Activated naive CD8-positive, alpha-beta T cell (primary cell): Measurements from ENCODE around the gene EGFLAM.

ENCODE experiments used
- H3K27ac Mint-ChIP-seq: one replicate; pipeline ENCODE4 v1.8.0; 2021; ENCODE audit warnings: mixed read lengths
- H3K27me3 Mint-ChIP-seq: one replicate; pipeline ENCODE4 v1.8.0; 2021; ENCODE audit warnings: mixed read lengths
- H3K36me3 Mint-ChIP-seq: one replicate; pipeline ENCODE4 v1.8.0; 2021; ENCODE audit warnings: mixed read lengths
- H3K4me1 Mint-ChIP-seq: one replicate; pipeline ENCODE4 v1.8.0; 2021; ENCODE audit warnings: low read depth, mixed read lengths
- H3K4me3 Mint-ChIP-seq: one replicate; pipeline ENCODE4 v1.8.0; 2021; ENCODE audit warnings: mild to moderate bottlenecking, mixed read lengths
- H3K9me3 Mint-ChIP-seq: one replicate; pipeline ENCODE4 v1.8.0; 2021; ENCODE audit warnings: low read depth, mixed read lengths

EGFLAM gene

DNA sequence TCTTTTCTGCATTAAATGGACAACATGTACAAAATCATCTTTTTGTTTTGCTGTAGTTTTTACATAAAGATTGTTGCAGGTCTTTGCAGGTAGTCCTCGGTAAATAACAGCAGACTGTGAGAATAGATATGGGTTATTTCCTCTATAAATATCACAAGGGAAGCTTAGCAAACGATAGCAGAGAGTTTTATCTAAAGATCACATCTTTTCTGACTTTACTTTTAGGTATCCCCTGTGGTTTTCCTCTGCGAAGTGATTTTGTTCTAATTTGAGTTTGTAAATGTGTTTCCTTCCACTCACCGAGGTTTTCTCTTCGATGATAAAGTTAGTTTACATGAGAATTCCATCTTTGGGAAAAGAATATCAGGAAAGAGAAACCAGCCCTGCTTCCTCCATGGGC is 109.6 kb downstream of the EGFLAM start:
- Mint-ChIP-seq H3K9me3 (no peaks in the 10 kb centered on the region), H3K4me3 (peak overlapping the region; percentile 14), H3K27ac (no peak overlapping the region)

DNA sequence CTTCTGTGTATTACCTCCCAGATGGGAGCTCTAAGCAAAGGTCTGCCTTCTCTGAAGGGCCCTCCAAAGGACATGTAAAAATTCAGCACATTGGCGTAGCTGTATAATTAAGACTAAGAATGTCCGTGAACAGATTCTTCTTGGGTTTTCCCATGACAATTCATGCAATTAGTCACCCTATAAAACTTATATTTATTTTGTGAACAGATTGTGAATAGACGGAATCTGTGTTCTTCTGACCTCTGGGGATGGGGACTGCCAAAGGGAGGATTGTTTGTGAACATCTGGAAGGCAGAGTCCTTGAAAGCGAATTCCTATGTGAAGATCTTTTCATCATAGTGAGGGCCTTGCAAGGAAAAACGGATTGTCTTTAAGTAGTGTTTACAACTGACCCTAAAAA is 111.3 kb downstream of the EGFLAM start:
- no peaks in the 10 kb centered on the region for H3K36me3 Mint-ChIP-seq
- H3K9me3 Mint-ChIP-seq, result no peaks in the 10 kb centered on the region
- peaks cover 14% of the 10 kb centered on the region for H3K4me1 Mint-ChIP-seq
- no peak overlapping the region for H3K4me3 Mint-ChIP-seq
- H3K27ac Mint-ChIP-seq, result no peak overlapping the region
- peaks cover 4% of the 10 kb centered on the region for H3K27me3 Mint-ChIP-seq

More for the DNA sequence above, 109.6 kb downstream of the EGFLAM start:
- H3K27me3 Mint-ChIP-seq, result peaks cover 4% of the 10 kb centered on the region
- H3K4me1 Mint-ChIP-seq, result peaks cover 14% of the 10 kb centered on the region
- no peaks in the 10 kb centered on the region for H3K36me3 Mint-ChIP-seq

DNA sequence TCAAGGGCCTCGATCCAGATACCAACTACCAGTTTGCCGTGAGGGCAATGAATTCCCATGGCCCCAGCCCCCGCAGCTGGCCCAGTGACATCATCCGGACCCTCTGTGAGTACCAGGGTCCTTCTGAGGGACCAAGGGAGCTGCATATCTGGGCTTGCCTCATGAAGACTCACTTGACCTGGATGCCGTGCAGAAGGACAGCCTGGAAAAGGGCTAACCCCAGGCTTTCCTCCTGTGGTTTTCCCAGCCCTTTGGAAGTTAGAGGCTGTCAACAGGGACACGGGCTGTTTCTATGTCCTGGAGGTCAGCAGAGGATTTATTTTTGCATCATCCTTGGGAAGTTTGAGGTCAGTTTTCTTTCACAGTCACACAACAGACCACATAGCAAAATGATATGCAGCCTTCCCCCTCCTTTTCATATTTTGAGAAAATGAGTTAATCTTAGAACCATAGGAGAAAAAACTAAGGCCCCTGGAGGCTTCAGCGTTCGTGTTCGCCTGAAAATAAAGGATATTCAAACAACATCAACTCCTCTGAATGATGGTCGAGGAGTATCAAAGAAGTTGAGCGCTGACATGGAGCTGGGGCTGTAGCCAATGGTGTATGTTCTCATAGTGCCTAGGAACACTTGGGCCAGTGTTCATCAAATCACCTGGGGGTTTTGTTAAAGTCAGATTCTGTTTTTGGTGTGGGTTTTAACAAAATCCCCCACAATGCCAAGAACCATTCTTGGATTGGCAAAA is 112.2 kb downstream of the EGFLAM start:
- no peak overlapping the region for H3K27ac Mint-ChIP-seq
- no peaks in the 10 kb centered on the region for H3K36me3 Mint-ChIP-seq
- no peak overlapping the region for H3K4me3 Mint-ChIP-seq
- H3K27me3 Mint-ChIP-seq, result peaks cover 6% of the 10 kb centered on the region
- H3K9me3 Mint-ChIP-seq, result no peaks in the 10 kb centered on the region
- peaks cover 15% of the 10 kb centered on the region for H3K4me1 Mint-ChIP-seq

DNA sequence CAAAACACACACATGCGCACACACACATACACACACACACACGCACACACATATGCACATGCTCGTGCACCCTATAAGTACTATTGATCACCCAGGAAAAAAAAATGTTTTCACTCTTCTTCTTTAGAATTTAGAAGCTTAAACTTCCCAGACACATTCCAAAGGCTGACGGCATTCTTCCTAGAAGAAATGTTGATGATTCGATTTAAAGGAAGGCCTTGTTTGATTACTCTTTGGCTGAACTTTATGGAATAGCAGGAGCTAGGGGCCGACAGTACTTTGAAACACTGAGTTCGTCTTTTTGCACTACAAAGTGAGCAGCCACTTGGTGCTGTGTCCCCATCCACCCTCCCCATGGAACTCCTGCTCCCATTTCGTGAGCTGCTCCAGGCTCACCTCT is 113.2 kb downstream of the EGFLAM start:
- H3K9me3 Mint-ChIP-seq, result no peaks in the 10 kb centered on the region
- peaks cover 22% of the 10 kb centered on the region for H3K4me1 Mint-ChIP-seq
- no peaks in the 10 kb centered on the region for H3K36me3 Mint-ChIP-seq
- peaks cover 6% of the 10 kb centered on the region for H3K27me3 Mint-ChIP-seq
- H3K4me3 Mint-ChIP-seq, result no peak overlapping the region
- H3K27ac Mint-ChIP-seq, result no peak overlapping the region

DNA sequence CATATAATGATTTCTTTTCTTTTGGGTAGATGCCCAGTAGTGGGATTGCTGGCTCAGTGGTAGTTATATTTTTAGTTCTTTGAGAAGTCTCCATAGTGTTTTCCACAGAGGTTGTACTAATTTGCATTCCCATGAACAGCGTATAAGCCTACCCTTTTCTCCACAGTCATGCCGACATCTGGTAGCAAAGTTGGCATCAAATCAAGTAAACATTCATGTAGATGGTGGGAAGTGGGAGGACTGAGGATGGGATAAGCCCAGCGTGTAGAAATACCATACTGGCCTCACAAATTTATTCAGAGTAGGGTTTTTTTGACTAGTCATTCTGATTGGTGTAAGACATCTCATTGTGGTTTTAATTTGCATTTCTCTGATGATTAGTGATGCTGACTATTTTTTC is 115.4 kb downstream of the EGFLAM start:
- H3K4me3 Mint-ChIP-seq, result no peak overlapping the region
- peaks cover 10% of the 10 kb centered on the region for H3K27me3 Mint-ChIP-seq
- peaks cover 21% of the 10 kb centered on the region for H3K4me1 Mint-ChIP-seq
- H3K36me3 Mint-ChIP-seq, result no peaks in the 10 kb centered on the region
- H3K9me3 Mint-ChIP-seq, result no peaks in the 10 kb centered on the region
- no peak overlapping the region for H3K27ac Mint-ChIP-seq

DNA sequence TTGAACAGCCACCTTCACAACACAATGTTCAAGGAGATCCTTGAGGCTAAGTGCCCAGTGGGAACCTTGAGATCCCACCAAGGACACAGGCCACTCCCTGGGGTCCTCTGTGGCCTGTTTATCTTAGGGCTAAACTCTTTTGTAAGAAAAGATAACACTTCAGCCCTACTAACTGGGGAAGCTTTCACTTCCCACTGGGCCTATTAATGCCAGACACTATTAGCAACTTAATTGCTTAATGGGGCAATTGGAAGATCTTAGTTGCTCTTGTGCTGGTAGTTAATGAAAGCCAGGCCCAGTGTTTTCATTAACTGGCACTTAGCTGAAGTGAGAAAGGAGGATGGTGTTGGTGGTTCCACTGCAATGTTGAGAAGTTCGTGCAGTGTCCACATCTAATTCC is 117.1 kb downstream of the EGFLAM start:
- no peak overlapping the region for H3K4me3 Mint-ChIP-seq
- H3K9me3 Mint-ChIP-seq, result no peaks in the 10 kb centered on the region
- H3K36me3 Mint-ChIP-seq, result no peaks in the 10 kb centered on the region
- peaks cover 30% of the 10 kb centered on the region for H3K4me1 Mint-ChIP-seq
- H3K27me3 Mint-ChIP-seq, result peaks cover 20% of the 10 kb centered on the region
- no peak overlapping the region for H3K27ac Mint-ChIP-seq

DNA sequence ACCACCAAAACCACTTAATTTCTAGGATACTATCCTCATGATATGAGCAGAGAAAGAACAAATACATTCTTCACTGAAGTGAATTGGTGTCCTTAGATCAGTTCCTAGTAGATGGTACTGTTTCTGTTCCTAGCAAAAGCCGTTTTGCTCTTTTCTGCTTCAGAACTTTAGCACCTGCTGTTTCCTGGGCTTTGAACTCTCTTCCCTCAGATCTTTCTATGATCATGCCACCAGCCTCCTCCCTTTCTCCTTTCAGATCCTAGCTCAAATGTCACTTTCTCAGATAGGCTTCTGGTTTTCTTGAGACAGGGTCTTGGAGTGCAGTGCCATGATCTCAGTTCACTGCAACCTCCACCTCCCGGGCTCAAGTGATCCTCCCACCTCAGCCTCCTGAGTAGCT is 118.0 kb downstream of the EGFLAM start:
- Mint-ChIP-seq H3K4me1 (peaks cover 30% of the 10 kb centered on the region), H3K4me3 (no peak overlapping the region), H3K27me3 (peaks cover 22% of the 10 kb centered on the region), H3K36me3 (no peaks in the 10 kb centered on the region), H3K27ac (no peak overlapping the region), H3K9me3 (no peaks in the 10 kb centered on the region)

DNA sequence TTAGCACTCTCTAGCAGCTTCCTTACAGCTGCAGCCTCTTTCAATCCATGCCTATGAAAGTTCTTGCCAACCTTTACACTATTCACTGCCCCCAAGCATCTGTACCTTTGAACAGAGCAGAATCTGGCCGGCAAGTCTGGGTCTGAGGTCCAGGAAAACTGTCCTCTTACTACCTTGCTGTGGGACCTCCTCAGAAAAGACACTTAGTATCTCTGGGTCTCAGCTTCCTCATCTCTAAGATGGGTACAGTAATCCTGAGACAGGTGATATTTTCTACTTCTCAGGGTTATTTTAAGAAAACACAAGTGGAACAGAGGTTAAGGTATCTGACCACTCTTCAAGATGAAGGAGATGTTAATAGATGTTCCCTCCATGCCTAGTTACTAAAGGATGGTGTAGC is 120.2 kb downstream of the EGFLAM start:
- Mint-ChIP-seq H3K27ac (no peak overlapping the region), H3K36me3 (no peaks in the 10 kb centered on the region), H3K4me3 (no peak overlapping the region), H3K27me3 (peaks cover 18% of the 10 kb centered on the region), H3K9me3 (no peaks in the 10 kb centered on the region), H3K4me1 (peaks cover 30% of the 10 kb centered on the region)

DNA sequence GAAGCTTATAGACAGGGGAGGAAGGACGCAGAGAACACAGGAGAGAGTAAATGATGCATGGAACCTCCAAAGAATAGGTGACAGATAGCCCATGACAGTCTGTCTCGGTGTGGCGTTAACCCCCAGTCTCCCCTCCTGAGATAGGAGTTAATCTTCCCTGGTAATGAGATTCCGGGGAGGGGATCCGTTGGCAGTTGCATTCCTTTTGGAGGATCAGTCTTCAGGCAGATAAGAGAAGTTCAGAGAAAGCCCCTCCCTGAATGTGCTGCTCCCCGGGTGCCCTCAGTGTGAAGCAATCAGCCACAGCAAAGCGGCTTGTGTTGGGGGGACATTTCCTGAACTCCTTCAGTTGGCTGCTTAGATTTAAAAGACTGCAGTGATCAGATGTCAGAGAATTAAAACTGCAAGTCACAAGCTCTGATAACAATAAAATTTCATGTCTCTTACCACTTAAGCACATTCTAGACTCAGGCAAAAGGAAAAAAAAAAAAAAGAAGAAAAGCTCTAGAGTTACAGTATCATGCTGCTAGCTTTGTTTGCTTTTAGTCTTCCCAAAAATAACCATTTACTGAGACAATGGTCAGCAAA is 121.1 kb downstream of the EGFLAM start:
- Mint-ChIP-seq H3K27ac (no peak overlapping the region), H3K4me3 (no peak overlapping the region), H3K4me1 (peaks cover 30% of the 10 kb centered on the region), H3K27me3 (peaks cover 18% of the 10 kb centered on the region), H3K36me3 (no peaks in the 10 kb centered on the region), H3K9me3 (no peaks in the 10 kb centered on the region)

DNA sequence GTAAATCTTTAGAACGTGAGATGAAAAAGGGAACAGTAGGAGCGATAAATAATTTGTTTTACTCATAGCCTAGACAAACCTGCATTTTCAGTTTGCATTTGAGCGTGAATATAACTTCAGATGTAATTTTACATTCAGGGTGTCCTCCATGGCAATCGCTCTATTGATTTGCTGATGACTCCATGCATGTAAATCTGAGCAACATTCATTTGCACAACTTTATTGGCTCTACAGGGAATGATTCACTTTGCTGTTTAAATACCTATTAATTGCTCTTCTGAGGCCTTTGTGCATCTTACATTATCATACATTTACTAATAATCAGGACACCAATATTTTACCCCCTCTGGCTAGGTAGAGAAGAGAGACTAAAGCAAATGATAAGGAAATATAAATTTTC is 122.2 kb downstream of the EGFLAM start:
- Mint-ChIP-seq H3K27ac (no peak overlapping the region), H3K27me3 (peaks cover 16% of the 10 kb centered on the region), H3K4me3 (no peak overlapping the region), H3K9me3 (no peaks in the 10 kb centered on the region), H3K4me1 (peaks cover 29% of the 10 kb centered on the region), H3K36me3 (no peaks in the 10 kb centered on the region)

DNA sequence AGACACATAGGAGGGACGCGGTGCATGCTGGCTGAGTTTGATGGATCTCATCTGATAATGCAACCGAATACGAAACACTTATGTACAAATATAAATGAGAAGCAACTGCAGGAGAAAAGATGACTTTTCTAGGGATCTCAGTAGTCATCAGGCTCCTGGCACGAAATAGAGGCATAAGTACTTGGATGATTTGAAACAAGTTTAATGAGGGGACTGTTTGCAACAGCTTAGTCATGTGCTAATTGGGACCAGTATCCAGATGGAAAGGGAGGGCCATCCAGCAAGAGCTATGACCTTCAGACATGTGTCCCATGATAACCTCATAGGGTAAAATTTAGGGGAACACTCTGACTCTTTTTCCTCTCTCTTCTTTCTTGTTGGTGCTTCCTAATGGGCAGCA is 123.0 kb downstream of the EGFLAM start:
- Mint-ChIP-seq H3K27me3 (peaks cover 16% of the 10 kb centered on the region), H3K36me3 (no peaks in the 10 kb centered on the region), H3K9me3 (no peaks in the 10 kb centered on the region), H3K4me1 (peaks cover 25% of the 10 kb centered on the region), H3K27ac (no peak overlapping the region), H3K4me3 (no peak overlapping the region)

DNA sequence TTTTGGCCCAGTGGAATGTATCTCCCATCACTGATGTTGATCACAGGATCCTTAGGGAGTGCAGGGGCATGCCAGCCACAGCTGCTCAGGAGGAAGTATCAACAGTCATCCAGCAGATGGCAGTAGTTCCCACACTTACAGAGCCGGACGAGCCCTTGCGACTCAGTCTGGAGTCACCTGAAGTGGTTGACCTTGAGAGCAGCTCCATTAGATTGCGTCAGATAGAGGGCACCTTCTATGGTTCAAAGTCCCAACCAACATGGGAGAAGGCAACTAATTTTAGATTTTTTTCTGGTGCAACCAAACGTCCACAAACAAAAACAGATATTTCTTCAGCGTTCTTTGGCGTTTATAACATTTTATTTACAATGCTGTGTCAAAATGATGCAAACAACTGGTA is 124.5 kb downstream of the EGFLAM start:
- H3K4me1 Mint-ChIP-seq, result peaks cover 14% of the 10 kb centered on the region
- H3K27ac Mint-ChIP-seq, result no peak overlapping the region
- no peaks in the 10 kb centered on the region for H3K36me3 Mint-ChIP-seq
- H3K9me3 Mint-ChIP-seq, result no peaks in the 10 kb centered on the region
- peaks cover 14% of the 10 kb centered on the region for H3K27me3 Mint-ChIP-seq
- no peak overlapping the region for H3K4me3 Mint-ChIP-seq

DNA sequence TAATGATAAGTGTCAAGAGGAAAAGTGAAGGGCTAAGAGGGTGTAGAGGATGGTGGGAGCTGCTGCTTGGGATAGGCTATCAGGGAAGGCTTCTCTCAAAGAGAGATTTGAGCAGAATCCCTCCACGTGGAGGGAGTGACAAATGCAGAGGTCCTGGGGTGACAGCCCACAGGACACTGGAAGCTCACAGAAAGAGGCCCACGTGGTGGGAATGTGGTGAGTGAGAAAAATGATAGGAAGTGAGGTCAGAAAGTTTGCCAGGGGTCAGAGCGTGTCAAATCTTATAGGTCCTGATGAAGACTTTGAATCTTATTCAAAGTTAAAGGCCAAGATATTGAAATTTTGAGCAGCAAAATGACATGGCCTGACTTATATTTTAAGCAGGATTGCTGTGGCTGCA is 125.3 kb downstream of the EGFLAM start:
- no peak overlapping the region for H3K4me3 Mint-ChIP-seq
- H3K27ac Mint-ChIP-seq, result no peak overlapping the region
- no peaks in the 10 kb centered on the region for H3K36me3 Mint-ChIP-seq
- peaks cover 13% of the 10 kb centered on the region for H3K27me3 Mint-ChIP-seq
- H3K9me3 Mint-ChIP-seq, result no peaks in the 10 kb centered on the region
- H3K4me1 Mint-ChIP-seq, result peaks cover 9% of the 10 kb centered on the region

DNA sequence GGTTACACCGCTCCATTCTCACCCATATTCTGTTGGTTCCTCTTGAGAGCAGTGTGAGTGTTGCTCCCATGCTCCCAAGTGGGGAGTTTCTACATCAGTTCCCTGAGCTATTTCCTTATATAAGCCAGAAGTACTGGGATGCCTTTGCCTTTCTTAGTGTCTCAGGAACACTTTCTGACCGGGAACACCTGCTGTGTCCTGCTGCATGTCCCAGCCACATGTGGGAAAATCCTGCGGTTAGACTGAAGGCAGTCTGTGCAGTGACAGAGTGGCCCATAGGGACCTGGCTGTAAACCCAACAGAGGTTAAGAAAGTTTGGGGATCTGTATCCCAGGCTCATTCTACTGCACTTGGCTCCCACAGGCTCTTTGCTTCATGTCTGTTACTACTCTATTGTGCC is 126.0 kb downstream of the EGFLAM start:
- H3K4me3 Mint-ChIP-seq, result no peak overlapping the region
- H3K4me1 Mint-ChIP-seq, result peaks cover 3% of the 10 kb centered on the region
- H3K27ac Mint-ChIP-seq, result no peak overlapping the region
- peaks cover 8% of the 10 kb centered on the region for H3K27me3 Mint-ChIP-seq
- no peaks in the 10 kb centered on the region for H3K9me3 Mint-ChIP-seq
- H3K36me3 Mint-ChIP-seq, result no peaks in the 10 kb centered on the region

DNA sequence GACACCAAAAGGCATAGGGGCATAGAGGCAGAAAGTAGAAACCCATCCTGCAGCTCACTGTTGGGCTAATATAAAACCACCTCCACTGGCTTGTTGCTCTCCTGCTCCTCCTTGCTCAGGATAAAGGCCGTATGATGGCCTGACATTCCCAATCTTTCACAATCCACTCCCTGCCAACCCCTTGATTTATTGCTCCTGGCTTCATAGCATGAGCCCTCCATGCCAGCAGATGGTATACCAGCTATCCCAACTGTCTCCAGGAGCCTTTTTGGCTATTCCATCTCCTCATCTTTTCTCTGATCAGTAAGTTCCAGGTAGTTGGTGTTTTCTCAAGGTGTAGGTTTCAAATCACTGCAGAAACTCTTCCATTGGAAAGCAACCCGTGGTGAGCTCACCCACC is 128.8 kb downstream of the EGFLAM start:
- Mint-ChIP-seq H3K27ac (no peak overlapping the region), H3K36me3 (no peaks in the 10 kb centered on the region), H3K27me3 (peaks cover 4% of the 10 kb centered on the region), H3K4me1 (no peaks in the 10 kb centered on the region), H3K4me3 (no peak overlapping the region), H3K9me3 (peaks cover 2% of the 10 kb centered on the region)

DNA sequence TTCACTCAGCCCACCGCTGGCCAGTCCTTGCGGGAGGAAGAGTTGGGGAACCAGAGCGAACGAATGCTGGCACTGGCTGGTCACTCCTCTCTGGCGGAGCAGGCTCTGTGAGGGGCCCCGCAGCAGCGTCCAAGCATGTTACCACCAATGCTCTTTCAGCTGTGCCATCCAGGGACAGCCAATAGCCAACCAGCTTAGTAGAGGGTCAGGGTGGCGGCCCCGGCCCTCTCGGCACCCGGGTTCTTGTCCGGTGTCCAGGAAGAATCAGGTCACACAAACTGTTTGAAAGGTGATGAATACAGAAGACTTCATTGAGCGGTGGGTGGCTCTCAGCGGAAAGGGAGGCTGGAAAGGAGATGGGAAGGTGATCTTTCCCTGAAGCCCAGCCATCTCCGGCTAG is 135.3 kb downstream of the EGFLAM start:
- H3K36me3 Mint-ChIP-seq, result no peaks in the 10 kb centered on the region
- peaks cover 4% of the 10 kb centered on the region for H3K9me3 Mint-ChIP-seq
- no peaks in the 10 kb centered on the region for H3K4me1 Mint-ChIP-seq
- H3K27me3 Mint-ChIP-seq, result peaks cover 13% of the 10 kb centered on the region
- no peak overlapping the region for H3K4me3 Mint-ChIP-seq
- H3K27ac Mint-ChIP-seq, result no peak overlapping the region
